Left colon (tissue), 2 donors: Measurements from ENCODE around the gene LHX3. TPM values are rescaled to one million over a fixed set of nuclear protein-coding genes. Genes with fewer than 3 reads are reported as not detected.

Experiments
- ATAC-seq: fragments of 200-7000 bp; cut with Tn5 transposase; one replicate; pipeline ENCODE4 v1.9.1; 2020; ENCODE audit warnings: mild to moderate bottlenecking, moderate library complexity
- DNase-seq, 2 donors: peaks; one replicate each; pipeline ENCODE4 v3.0.0-alpha.2; 2020
- intact Hi-C, 2 donors: fragments of 100-400 bp; cut with DNase I in 1 of 2; cut with micrococcal nuclease in 1 of 2; formaldehyde crosslinking; loops; one replicate each; pipeline versions ENCODE4 v1.11.2 to v1.14.0; 2022; cut with DNase I, micrococcal nuclease
- total RNA-seq, 2 donors: library from RNA; stranded (reverse); fragmentation: NEBNext Ultra II Directional; extraction: Animal tissue kit (Norgen Biotek cat#: 25700); gene quantifications; one replicate each; pipeline ENCODE4 v1.2.1, GENCODE V29; 2021
- donor health status: DM: no; HTN: no; CAD: no.
- donor health status: DM: yes; HTN: yes; CAD: no.

Gene LHX3
- total RNA-seq, 2 donors from 2014 or later, result not detected

DNA sequence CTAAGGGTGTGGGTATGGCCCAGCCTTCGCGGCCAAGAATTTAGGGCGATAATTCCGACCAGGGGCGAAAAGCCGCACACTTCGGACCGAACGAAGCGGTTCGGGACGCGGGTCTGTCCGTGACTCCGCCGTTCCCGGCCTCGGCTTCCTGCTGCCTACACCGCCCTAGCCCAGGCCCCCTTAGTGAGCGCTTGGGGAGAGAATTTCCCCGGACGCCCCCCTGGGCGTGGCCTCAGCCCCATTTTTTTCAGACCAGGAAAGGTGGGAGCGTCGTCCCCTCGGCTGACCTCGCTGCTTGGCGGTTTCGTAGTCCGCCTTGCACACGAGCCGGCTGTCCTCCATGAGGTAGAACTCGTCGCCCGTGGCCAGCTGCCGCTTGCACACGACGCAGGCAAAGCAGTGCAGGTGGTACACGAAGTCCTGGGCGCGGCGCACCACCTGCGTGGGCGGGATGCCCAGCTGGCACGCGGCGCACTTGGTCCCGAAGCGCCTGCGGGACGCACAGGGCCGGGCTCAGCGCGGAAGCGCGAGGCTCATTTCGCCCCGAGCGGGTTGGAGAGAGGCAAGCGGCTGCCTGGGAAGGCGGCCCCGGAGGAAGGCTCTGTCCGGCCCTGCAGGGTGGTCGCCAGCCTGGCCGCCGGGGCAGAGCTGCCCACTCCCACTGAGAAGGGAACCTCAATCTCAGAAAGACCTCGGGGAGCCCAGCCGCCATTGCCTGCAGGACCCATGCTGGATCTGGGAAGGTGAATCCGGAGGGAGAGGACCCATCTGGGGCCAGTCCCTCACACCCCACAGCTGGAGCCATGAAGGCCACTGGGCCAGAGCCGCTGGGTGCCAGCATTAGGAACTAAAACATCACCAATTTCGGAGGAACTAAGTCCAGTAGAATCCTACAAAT, 5.3 kb downstream of the LHX3 start:
- DNase-seq (no peak), ATAC-seq (no peak)
- intact Hi-C loops, result no loop called here

DNA sequence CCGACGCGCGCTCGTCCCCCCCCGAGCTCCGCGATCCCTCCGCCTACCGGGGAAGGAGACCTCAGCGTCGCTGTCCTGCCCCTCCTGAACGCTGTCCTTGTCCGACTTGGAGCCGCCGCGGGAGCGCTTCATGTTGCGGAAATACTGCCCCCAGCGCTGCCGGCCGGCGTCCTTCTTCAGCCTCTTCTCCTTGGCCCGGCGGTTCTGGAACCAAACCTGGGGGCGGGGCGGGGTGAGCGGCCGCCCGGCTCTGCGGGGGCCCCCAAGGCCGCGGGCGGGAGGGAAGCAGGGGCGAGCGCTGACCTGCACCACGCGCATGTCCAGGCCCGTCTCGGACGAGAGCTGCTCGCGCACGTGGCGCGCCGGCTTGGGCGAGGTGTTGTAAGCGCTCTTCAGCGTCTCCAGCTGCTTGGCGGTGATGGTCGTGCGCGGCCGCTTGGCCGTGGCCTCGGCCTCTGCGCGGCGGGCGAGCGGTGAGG, 6.3 kb downstream of the LHX3 start:
- ATAC-seq, result no peak
- intact Hi-C loops, result no loop called here
- no peak for DNase-seq

DNA sequence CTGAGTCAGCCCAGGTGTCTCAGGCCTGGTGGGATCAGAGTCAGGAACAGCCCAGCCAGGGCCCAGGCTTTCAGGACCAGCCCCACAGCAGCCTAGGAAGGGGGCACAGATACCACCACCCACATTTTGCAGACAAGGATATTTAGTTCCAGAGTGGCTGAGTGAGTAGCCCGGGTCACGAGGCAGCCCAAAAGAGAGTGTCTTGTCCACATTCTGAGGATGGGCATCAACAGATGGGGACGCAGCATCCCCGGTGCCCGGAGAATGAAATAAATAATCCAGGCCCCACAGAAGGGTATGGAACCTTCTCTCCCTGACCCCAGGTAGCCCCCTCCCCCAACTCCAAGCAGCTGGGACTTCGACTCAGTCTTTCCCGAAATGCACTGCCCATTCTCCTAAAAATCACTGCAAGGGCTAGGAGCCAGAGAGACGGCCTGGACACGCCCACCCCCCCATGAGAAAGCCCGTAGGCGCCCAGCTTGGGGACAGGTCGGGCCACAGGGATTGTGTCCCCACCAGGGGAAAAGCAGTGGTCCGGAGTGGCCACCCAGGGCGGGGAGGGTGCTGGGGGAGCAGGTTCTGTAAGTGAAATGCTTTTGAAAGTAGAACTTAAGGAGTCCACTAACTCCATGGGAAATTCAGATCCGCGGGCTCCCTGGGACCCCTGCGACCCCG, 6.9 kb downstream of the LHX3 start:
- intact Hi-C loops, result no loop called here
- DNase-seq, result no peak
- ATAC-seq, result no peak

DNA sequence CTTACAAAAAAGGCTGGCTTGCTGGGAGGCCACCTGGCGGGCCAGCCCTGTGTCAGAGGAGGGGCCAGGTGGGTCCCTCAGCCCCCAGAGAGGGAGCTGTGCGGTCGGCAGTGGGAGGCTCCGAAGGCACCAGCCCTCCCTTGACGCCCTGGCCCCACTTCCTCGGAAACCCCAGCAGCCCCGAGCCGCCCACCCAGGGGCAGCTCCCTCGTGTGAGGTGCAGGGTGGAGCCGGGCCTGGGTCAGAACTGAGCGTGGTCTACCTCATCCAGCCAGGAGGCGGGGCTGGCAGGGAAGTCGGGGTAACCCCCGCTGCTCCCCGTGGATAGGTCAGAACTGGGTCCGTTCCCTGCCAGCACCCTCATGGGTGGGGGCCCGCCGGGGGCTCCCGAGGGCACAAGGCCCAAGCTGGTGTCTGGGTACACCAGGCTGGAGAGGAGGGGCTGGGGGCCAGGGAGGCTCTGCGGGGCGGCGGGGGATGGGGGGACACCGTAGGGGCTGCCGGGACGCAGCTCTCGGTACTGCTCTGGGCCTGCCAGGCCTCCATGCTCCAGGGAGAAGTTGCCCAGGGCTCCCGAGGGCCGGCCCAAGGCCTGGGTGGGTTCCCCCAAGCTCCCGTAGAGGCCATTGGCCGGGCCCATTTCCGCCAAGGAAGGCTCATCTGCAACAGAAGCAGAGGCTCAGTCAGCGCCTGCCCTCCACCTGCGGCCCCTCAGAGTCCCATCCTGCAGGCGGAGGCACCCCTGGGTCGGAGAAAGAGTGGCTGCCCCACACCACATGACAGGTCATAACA, 7.6 kb downstream of the LHX3 start:
- DNase-seq (no peak), ATAC-seq (no peak)
- intact Hi-C loops, result no loop called here

DNA sequence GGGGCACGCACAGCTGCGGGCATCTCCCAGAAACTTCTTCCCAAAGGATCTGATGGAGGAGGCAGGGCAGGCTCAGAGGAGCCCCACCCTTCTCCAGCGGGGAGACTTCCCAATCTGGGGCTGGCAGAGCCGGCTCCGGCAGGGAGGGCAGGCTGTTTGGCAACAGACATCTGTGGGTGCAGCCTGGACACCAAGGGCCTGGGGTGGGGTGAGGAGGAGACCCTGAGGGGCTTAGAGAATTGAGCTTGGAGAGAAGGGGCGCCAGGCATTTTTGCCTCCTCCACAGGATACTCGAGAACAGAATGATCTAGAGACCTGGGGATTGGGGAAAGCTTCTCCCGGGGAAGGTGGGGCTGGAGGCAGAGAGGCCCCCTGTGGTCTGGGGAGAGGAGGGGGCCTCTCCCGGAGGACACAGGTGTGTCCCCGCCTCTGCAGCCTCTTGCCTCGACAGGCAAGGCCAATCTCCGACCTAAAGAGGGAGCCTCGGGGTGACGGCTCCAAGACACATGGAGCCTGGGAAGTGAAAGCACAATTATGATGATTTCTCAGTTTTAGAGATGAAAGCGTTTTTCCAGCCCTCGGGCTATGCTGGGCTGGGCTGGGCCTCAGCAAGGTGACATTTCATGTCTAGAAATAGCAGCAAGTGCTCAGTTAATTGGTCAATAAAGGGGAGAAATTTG, 8.4 kb downstream of the LHX3 start:
- intact Hi-C loops, result no loop called here
- DNase-seq (no peak), ATAC-seq (no peak)

DNA sequence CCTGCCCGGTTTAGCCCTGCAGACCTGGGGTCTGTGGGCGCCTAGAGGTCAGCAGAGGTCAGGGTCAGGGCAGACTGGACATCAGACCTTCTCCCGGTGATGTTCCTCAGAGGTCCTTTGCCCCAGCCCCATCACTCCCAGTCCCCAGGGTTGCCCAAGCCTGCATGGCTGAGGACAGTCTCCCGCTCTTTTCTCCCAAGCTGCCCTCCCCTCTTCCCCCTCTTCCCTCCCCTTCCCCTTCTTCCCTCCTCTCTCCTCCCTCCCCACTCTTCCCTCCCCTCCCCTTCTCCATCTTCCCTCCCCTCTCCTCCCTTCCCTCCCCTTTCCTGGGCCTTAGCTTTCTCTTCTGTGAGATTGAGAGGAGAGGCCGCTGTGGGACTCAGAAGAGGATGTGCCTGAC, 10.4 kb downstream of the LHX3 start:
- no peak for DNase-seq
- intact Hi-C loops, result no loop called here
- ATAC-seq, result no peak

DNA sequence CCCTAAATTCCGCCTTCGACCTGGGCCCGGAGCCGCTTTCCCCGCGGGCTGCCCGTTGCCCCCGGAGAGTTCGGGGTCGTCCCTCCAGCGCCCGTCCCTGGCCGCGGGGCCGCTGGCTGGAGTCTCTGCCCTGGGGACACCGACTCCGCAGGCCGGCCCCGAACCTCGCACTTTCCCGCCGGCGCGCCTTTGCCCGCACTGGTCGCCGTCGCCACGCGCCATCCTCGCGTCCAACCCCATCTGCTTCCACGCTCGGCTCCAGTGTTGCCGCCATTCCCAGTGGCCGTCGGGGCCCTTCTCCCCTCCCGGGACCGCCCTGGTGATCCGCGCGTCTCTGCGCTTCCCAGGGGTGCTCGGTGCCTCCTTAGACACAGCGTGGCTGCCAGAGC, 11.0 kb downstream of the LHX3 start:
- DNase-seq (no peak), ATAC-seq (no peak)
- intact Hi-C loops, result no loop called here

DNA sequence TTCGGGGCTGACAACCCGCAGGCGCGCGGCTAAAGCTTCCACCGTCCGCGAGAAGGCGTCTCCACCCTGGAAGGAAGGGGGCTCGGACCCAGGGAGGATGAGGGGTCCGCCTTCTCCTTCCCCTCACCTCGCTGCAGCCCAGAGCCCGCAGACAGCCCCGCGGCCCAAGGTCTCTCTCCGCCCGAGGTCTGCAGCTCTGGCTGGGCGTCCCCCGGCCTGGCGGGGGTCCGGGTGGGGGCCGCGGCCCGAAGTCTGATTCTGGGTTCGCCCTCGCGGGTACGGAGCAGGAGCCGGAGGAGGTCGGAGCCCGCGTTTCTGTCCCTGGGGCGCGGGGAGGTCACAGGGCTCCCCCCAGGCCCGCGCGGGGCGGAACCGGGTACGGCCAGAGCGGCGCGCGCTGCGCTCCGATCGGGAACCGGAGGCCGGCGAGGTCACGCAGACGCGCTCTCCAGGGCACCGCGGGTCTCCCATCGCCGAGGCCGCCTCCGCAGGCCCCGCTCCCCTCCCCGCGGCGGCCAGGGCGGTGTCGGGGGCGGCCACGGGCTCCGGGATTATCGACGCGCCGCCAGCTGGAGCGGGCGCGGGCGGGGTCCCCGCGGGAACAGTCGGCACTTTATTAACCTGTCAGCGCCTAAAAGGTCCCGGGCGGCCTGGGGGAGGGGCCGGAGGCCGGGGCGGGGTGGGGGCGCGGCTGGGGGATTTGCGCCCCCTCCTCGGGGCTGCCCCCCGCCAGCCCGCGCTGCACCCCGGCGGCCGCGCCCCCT, 11.6 kb downstream of the LHX3 start:
- intact Hi-C loops, result no loop called here

DNA sequence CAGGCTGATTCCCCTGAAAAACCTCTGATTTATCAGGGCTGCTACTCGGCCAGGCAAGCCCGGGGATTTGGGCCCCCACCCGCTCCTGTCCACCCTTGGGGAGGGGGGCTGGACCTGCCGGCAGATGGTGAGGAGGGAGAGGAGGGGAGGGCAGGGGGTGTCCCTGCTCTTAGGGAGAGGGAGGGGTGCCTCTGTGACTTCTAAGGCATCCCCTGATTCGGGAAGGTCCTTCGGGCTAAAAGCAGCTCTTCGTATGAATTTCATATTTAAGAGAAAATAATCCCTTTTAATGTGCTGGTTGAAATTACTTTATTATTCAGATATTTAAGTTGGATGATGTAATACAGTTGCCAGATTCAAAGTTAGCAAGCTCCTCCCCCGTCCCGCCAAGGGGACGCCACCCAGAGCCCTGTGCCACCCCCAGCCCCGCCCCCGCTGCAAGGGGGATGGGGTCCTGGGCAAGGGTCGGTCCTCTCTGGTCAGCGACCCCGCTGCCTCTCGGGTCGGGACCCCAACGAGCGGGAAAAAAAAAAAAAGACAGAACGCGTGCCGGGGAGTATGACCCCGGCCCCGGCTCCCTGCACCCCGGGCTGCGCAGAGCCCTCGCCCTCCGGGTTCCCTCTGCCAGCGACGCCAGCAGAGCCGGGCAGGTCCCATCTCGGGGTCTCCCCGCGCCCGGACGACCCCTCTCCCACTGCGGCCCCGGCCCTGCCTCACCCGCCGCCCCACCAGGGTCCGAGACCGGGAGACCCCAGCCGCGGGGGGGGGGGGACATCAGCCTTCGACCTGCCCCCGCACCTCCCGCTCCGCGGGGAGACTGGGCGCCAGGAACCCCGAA, 12.4 kb downstream of the LHX3 start:
- no peak for ATAC-seq
- intact Hi-C loops, result no loop called here
- DNase-seq, result no peak

More for the DNA sequence above, 11.6 kb downstream of the LHX3 start:
- DNase-seq (no peak), ATAC-seq (no peak)

DNA sequence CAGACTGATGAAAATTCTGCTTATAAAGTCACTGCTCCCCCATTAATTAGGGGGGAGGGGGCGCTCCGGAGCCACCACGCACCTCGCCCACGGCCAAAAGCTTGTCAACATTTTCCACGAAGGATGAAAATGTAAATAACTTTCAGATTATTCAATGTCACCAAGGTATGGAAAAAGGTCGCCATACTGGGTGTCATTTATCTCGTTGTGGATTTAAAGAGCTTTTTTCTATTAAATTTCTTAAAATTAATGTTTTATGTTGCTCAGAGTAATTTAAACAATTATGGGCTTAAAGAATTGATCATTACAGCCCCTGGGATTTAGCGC, 13.0 kb downstream of the LHX3 start:
- intact Hi-C loops, result no loop called here
- ATAC-seq (no peak), DNase-seq (no peak)

DNA sequence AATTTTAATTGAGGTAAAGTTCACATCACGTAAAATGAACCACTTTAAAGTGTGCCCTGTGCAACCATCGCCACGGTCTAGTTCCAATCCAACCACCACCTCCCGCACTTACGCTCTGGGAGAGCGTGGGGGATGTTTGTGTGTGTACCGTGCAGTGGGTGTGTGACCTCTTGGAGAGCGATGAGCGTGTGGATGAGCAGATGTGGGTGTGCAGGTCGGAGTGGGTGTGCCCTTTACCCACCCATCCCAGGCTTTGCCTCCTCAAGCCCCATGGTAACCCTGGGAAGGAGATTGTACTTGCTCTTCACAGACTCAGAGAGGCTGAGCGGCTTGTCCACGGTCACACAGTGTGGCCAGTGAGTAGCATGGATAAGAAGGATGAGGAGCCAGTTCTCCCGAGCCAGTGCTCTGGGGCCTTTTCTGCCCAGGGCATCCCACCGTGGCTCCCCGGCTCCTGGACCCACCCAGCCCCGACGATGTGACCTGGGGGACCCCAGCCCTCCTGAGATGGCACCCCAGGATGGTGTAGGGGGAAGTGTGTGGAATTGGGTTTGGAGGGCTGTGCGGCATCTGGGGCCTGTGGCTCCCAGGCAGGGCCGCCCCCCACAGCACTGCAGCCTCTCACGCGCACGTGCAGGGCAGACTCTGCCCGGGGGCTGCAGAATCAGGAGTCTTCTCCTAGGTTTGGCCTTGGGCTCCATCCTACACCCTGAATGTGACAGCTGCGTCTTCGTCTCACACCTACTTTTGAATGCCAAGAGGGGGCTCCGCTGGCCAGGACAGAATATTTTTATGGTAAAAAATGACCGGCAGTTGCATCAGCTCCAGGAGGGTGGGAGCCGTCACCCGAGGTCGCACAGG, 13.6 kb downstream of the LHX3 start:
- ATAC-seq (no peak), DNase-seq (no peak)
- intact Hi-C loops, result no loop called here

DNA sequence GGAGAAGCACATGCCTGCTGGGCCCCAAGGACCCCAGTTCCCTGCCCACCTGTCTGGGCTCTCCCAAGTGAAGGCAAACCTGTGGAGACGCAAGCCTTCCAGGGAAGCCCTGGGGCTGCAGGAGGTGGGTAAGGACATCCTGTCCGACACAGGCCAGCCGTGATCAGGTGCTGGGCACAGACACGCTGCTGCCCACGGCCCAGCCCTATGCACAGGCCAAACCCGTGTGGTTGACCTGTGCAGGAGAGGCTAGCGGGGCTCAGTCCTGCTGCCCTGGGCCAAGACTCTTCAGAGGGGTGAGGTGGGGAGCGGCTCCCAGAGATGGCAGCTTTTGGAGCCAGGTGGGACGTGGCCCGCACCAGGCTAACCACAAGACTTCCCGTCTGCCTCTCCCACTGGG, 14.3 kb downstream of the LHX3 start:
- no peak for DNase-seq
- intact Hi-C loops, result no loop called here
- no peak for ATAC-seq

DNA sequence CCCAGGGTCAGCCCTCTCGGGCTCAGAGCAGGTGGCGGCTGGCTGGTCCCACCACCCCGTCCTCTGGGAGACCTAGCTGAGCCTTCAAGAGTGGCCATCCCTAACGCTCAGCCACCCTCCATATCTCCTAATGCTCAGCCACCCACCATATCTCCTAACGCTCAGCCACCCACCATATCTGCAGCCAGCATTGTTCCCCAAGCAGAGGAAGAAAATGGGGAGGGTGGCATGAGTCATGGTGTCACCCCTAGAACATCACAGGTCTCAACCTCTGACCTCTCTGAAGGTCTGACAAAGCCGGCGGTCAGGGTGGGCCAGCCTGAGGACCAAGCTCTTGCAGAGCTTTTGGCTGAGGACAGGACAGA, 14.7 kb downstream of the LHX3 start:
- ATAC-seq (no peak), DNase-seq (no peak)
- intact Hi-C loops, result no loop called here

DNA sequence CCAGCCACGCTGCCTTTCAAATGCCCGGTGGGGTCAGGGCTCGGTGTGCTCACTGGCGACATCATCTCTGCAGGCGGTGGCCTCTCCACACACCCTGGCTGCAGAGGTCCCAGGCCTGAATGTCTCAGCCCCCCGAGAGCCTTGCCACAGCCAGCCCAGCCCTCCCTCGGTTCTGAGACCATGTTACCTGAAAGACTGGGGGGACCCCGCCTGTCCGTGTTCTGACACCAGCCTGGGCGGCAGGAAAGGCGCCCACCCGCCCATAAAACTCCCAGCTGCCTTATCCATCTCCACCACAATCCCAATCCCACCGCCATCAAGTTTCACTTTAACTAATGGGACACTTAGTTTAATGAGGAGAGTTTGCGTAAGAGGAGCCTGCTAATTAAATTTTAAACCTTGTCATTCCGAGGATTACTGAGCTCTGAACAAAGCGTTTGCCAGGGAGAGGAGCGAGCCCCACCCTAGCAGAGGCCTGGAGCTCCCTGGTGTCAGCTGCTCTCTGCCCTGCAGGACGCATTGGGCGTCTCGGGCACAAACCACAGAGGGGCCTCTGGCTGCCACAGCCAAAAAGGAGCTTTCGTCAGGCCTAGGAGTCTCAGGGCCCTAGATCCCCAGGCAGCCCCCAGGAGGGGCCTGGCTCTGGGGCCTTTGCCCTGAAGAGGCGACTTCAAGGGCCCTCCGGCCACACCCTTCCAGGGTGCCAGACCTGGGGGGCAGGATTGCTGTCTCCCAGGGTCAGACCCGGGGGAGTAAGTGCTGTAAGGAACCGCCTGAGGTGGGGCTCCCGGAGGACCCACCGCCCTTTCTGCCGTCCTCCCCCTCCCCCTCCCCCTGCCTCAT, 15.3 kb downstream of the LHX3 start:
- intact Hi-C loops, result no loop called here
- DNase-seq (no peak), ATAC-seq (no peak)

DNA sequence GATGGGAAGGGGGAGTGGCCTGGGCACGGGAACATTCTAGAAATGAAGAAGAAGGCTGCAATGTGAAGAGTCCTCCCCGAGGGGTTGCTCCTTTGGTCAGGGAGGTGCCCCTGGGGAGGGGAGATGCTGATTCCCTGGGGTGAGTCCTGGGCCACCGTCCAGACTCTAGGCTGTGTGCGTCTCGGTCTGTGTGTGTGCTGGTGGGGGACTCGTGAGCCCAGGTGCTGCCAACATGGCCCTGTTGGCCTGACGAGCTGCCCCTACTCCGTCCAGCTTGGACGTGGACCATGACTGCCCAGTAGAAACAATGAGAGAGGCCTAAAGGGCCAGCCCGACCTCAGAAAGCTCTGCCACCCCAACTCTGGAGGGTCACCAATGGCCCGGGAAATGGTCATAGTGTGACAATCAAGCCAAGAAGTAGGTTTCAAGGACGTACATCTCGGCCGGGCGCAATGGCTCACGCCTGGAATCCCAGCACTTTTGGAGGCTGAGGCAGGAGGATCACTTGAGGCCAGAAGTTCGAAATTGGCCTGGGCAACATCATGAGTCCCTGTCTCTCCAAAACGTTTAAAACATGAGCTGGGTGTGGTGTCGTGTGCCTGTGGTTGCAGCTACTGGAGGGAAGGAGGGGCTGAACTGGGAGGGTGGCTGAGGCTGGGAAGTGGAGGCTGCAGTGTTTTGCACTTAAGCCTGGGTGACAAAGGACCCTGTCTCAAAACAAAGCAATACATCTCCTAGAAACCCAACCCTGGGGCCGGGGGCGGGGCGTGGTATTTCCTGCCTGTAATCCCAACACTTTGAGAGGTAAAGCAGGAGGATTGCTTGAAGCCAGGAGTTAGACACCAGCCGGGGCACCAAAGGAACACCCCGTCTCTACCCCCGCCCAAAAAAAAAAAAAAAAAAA, 17.0 kb downstream of the LHX3 start:
- intact Hi-C loops, result no loop called here

More for the DNA sequence above, 17.0 kb downstream of the LHX3 start:
- DNase-seq, result no peak
- ATAC-seq, result no peak
